RWPE1 (cell line): Measurements from ENCODE around the gene RPGRIP1L.

Experiments used
- CTCF ChIA-PET: fragments of 350-600 bp; sonication (Branson Sonifier 250); formaldehyde crosslinking; extraction: SDS; loops from one replicate; lab custom pipeline; 2021; lab: Yijun Ruan, JAX
- POLR2A ChIA-PET: fragments of 400-600 bp; formaldehyde crosslinking; extraction: SDS; loops from one replicate; lab custom pipeline; 2020; ENCODE audit warnings: antibody characterized with exemption; ENCODE audit not compliant: low non-redundant PET; lab: Yijun Ruan, JAX
- DNase-seq: peaks from one replicate; pipeline ENCODE4 v3.0.0; 2012; ENCODE audit warnings: low spot score
- H3K27ac ChIP-seq: fragments of 450-650 bp; 2 replicates; pipeline ENCODE4 v1.5.1; 2017
- TF ChIP-seq, protein P1 (sequence below): fragments of 450-650 bp; conservative IDR thresholded peaks from 2 replicates; pipeline ENCODE4 v1.5.1; 2017; ENCODE audit warnings: low read depth, mild to moderate bottlenecking

Gene RPGRIP1L

DNA sequence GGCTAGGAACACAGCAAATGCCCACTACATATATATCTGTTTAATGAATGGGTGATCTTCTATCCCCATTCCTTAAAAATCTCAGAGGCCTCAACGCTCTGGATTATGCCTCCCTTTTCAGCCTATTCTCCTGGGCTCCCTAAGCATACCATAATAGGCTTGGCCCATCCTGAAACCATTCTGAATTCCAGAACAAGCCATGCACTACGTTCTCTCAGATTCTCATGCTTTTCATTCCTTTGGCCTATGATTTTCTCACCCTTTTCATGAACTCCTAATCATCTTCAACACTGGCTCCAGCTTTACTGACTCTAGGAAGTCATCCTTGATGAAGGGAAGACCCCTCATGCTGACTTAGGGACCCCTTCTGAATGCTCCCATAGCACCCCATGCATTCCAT is 71.1 kb downstream of the RPGRIP1L start:
- no peak overlapping the region for H3K27ac ChIP-seq
- ChIA-PET POLR2A (no interaction called here), CTCF (no interaction called here)
- no peak for DNase-seq
- TF ChIP-seq, protein P1, sequence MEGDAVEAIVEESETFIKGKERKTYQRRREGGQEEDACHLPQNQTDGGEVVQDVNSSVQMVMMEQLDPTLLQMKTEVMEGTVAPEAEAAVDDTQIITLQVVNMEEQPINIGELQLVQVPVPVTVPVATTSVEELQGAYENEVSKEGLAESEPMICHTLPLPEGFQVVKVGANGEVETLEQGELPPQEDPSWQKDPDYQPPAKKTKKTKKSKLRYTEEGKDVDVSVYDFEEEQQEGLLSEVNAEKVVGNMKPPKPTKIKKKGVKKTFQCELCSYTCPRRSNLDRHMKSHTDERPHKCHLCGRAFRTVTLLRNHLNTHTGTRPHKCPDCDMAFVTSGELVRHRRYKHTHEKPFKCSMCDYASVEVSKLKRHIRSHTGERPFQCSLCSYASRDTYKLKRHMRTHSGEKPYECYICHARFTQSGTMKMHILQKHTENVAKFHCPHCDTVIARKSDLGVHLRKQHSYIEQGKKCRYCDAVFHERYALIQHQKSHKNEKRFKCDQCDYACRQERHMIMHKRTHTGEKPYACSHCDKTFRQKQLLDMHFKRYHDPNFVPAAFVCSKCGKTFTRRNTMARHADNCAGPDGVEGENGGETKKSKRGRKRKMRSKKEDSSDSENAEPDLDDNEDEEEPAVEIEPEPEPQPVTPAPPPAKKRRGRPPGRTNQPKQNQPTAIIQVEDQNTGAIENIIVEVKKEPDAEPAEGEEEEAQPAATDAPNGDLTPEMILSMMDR = no peak

DNA sequence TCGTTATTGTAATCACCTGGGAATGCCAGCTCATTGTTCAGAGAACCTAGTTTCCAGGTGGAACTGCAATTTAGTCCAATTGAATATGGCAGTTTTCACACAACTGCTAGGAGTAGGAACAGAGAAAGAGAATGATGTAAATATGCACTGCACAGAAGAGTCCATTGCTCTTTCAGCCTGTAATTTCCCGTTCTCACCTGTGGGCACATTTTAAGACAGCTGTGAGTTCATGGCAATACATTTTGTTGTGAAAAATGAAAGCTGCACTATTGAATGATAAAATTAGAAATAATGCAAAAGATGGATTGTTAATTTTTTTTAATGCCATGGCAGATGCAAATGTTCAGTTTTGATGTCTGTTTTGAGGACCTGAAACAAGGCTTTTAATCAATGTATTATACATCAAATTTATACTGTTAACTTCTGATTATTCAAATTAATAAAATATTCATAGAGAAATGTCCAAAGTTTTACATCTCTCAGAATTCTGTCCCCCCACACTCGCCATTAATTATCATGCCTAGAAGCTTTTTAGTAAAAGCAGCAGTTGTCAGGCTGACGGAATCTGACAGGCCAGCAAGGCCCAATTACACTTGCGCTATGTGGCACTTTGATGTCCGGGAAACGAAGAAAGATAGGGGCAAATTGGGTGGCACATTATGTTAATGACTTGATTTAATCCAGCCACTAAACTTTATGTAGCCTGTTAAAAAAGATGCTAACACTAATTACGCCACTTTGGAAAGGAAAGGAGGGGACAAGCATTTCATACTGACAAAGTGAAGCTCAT is 72.2 kb downstream of the RPGRIP1L start:
- CTCF ChIA-PET = no interaction called here
- TF ChIP-seq, protein P1 = no peak
- no peak overlapping the region for H3K27ac ChIP-seq
- DNase-seq = no peak
- POLR2A ChIA-PET = no interaction called here

DNA sequence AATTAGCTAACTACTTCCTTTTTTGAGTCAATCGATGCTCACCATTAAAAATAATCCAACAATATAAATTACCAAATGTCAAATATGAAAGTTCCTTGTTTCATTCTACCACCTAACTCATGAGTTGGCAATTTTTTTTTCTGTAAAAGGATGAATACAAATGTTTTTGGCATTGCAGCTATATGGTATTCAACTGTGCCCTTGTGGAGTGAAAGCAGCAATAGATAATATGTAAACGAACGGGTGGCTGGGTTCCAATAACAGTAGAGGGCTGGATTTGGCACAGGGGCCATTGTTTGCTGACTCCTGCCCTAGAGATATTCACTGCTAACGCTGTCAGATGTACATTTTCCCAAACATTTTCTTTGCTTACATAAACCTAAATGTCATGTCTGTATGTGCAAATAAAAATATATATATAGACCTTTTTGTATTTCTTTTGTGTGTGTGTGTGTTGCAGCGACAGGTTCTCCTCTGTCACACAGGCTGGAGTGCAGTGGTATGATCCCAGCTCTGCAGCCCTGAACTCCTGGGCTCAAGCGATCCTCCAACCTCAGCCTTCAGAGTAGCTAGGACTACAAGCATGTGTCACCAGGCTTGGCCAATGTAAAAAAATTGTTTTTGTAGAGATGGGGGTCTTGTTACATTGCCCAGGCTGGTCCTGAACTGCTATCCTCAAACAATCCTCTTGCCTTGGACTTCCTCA is 73.9 kb downstream of the RPGRIP1L start:
- no peak overlapping the region for H3K27ac ChIP-seq
- TF ChIP-seq, protein P1 = no peak
- ChIA-PET POLR2A (no interaction called here), CTCF (no interaction called here)
- no peak for DNase-seq

DNA sequence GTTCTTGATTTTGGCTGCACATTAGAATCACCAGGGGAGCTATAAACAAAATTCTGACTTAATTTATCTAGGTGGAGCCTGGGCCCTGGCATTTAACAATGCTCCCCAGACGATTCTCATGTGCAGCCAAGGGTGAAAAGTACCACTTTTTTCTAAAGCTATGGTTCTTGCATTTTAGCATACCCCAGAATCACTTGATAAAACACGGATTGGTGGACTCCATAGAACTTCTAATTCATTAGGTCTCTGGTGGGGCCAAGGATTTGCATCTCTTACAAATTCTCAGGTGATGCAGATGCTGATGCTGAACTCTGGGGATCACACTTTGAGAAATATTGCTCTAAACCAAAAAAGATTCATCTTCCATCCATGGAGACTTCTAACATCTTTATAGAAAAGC is 74.5 kb downstream of the RPGRIP1L start:
- TF ChIP-seq, protein P1 = no peak
- no peak overlapping the region for H3K27ac ChIP-seq
- CTCF ChIA-PET = no interaction called here
- POLR2A ChIA-PET = no interaction called here
- DNase-seq = no peak

DNA sequence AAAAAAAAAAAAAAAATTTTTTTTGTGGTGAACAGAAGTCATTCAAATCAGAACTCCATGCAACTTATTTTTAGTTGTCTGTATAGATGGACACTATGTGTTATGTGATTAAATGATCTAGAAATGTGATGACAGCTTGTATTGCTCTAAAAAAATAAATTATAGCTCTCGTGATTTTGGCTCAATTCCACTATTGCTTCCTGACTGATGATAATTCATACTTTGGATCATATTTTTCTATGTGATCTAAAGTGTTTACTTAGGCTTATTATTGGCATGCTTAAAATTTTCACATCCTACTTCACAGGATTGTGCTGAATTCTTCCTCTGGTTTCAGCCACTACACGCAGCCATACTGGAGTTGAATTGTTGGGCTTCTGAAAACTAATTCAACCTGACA is 76.8 kb downstream of the RPGRIP1L start:
- ChIA-PET POLR2A (no interaction called here), CTCF (no interaction called here)
- no peak overlapping the region for H3K27ac ChIP-seq
- TF ChIP-seq, protein P1 = no peak
- DNase-seq = no peak

DNA sequence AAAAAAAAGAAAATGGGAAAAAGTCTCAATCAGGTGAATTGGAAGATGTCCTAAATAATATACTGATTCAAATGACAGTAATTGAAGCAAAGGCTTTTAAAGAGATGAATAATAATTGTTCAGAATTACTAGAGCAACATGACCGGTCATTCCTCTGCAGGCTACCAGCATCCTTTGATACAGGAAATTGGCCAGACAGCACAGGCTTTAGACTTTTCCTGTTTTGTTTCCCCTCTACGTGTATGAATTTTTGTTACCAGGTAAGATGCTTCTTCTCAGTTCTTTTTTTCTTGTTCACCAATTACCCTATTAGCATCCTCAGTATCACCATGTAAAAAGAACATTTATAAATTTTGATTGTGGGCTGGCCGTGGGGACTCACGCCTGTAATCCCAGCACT is 77.5 kb downstream of the RPGRIP1L start:
- no peak overlapping the region for H3K27ac ChIP-seq
- TF ChIP-seq, protein P1 = no peak
- ChIA-PET POLR2A (no interaction called here), CTCF (no interaction called here)
- no peak for DNase-seq
